HG03460 (cell line): ENCODE data around the gene CLMP.
"Not testable (repeated sequence)": the region's sequence is repeated elsewhere in the genome, so short reads cannot be mapped to it uniquely, and the experiment has no call there.

Source experiments
- ATAC-seq: cut with Tn5 transposase; IDR thresholded peaks from one replicate; pipeline ENCODE4 v1.9.1; 2021; ENCODE audit not compliant: unreplicated experiment

Gene CLMP

GRCh38 chr11:123169821-123170220 lies 25.2 kb downstream of the CLMP start:
- ATAC-seq, result no peak

- no peak for ATAC-seq
Measured at GRCh38 chr11:123168955-123169484, 26.0 kb downstream of the CLMP start.

GRCh38 chr11:123168241-123168640 lies 26.8 kb downstream of the CLMP start:
- ATAC-seq, result no peak

- ATAC-seq, result no peak
Measured at GRCh38 chr11:123166071-123166559, 28.9 kb downstream of the CLMP start.

GRCh38 chr11:123164732-123165450 lies 30.2 kb downstream of the CLMP start:
- no peak for ATAC-seq

- ATAC-seq, result no peak
Measured at GRCh38 chr11:123163621-123164020, 31.4 kb downstream of the CLMP start.

- ATAC-seq, result no peak
Measured at GRCh38 chr11:123161376-123162030, 33.5 kb downstream of the CLMP start.

GRCh38 chr11:123159183-123159857 lies 35.7 kb downstream of the CLMP start:
- ATAC-seq, result no peak

GRCh38 chr11:123158033-123159003 lies 36.7 kb downstream of the CLMP start:
- ATAC-seq, result no peak

GRCh38 chr11:123152951-123153350 lies 42.1 kb downstream of the CLMP start:
- no peak for ATAC-seq

GRCh38 chr11:123152346-123152745 lies 42.7 kb downstream of the CLMP start:
- not testable (repeated sequence) for ATAC-seq

GRCh38 chr11:123151796-123152195 lies 43.3 kb downstream of the CLMP start:
- ATAC-seq, result no peak

GRCh38 chr11:123151366-123151765 lies 43.7 kb downstream of the CLMP start:
- no peak for ATAC-seq

GRCh38 chr11:123150882-123151281 lies 44.2 kb downstream of the CLMP start:
- no peak for ATAC-seq

GRCh38 chr11:123148965-123149364 lies 46.1 kb downstream of the CLMP start:
- ATAC-seq, result no peak

- ATAC-seq, result no peak
Measured at GRCh38 chr11:123145661-123146060, 49.4 kb downstream of the CLMP start.

- no peak for ATAC-seq
Measured at GRCh38 chr11:123145220-123145619, 49.8 kb downstream of the CLMP start.

GRCh38 chr11:123144707-123145106 lies 50.3 kb downstream of the CLMP start:
- no peak for ATAC-seq

- no peak for ATAC-seq
Measured at GRCh38 chr11:123143921-123144320, 51.1 kb downstream of the CLMP start.

- no peak for ATAC-seq
Measured at GRCh38 chr11:123143476-123143875, 51.6 kb downstream of the CLMP start.
